ENCODE data around the gene ATG4B. TPM values are rescaled to one million over a fixed set of nuclear protein-coding genes. Genes with fewer than 3 reads are reported as not detected.

ATG4B gene
- total RNA-seq, 2 donors from 2014 or later, result 72.4 to 119 TPM

GRCh38 chr2:241645915-241646645 is 8.6 kb downstream of the ATG4B start:
- no peak for TF ChIP-seq CTCF (IDR thresholded peaks at IDR 0.05)
- Histone ChIP-seq H3K27me3 (no peaks in the 10 kb centered on the region), H3K4me1 (no peaks in the 10 kb centered on the region), H3K9me3 (no peaks in the 10 kb centered on the region), H3K9ac (ENCODE audit: low read depth in 2 of 2, low read length in 2 of 2) (no peak overlapping the region), H3K4me3 (no peak overlapping the region), H3K36me3 (no peaks in the 10 kb centered on the region), H3K27ac (no peak overlapping the region)
- no peak for DNase-seq
- intact Hi-C loops (cut with DNase I), result no loop called here

- no peak for TF ChIP-seq CTCF (IDR thresholded peaks at IDR 0.05)
- Histone ChIP-seq H3K4me3 (no peak overlapping the region), H3K27me3 (no peaks in the 10 kb centered on the region), H3K27ac (no peak overlapping the region), H3K36me3 (peaks cover 17% of the 10 kb centered on the region), H3K9ac (ENCODE audit: low read depth in 2 of 2, low read length in 2 of 2) (no peak overlapping the region), H3K4me1 (no peaks in the 10 kb centered on the region), H3K9me3 (no peaks in the 10 kb centered on the region)
- no peak for DNase-seq
- intact Hi-C loops (cut with DNase I), result no loop called here
These were observed 11.0 kb downstream of the ATG4B start for GRCh38 chr2:241648453-241648852.

GRCh38 chr2:241649404-241649803 is 11.9 kb downstream of the ATG4B start:
- Histone ChIP-seq H3K4me3 (no peak overlapping the region), H3K27ac (no peak overlapping the region), H3K36me3 (peaks cover 19% of the 10 kb centered on the region), H3K4me1 (no peaks in the 10 kb centered on the region), H3K9me3 (no peaks in the 10 kb centered on the region), H3K9ac (ENCODE audit: low read depth in 2 of 2, low read length in 2 of 2) (no peak overlapping the region), H3K27me3 (no peaks in the 10 kb centered on the region)
- intact Hi-C loops (cut with DNase I), result no loop called here
- DNase-seq, result no peak
- TF ChIP-seq CTCF (IDR thresholded peaks at IDR 0.05), result no peak

- intact Hi-C loops (cut with DNase I), result no loop called here
- Histone ChIP-seq H3K4me3 (no peak overlapping the region), H3K27me3 (no peaks in the 10 kb centered on the region), H3K9me3 (no peaks in the 10 kb centered on the region), H3K4me1 (no peaks in the 10 kb centered on the region), H3K9ac (ENCODE audit: low read depth in 2 of 2, low read length in 2 of 2) (no peak overlapping the region), H3K36me3 (peaks cover 23% of the 10 kb centered on the region), H3K27ac (no peak overlapping the region)
- DNase-seq, result no peak
- no peak for TF ChIP-seq CTCF (IDR thresholded peaks at IDR 0.05)
These were observed 12.4 kb downstream of the ATG4B start for GRCh38 chr2:241649927-241650326.

- Histone ChIP-seq H3K27ac (no peak overlapping the region), H3K36me3 (peaks cover 23% of the 10 kb centered on the region), H3K4me3 (no peak overlapping the region), H3K4me1 (no peaks in the 10 kb centered on the region), H3K9me3 (no peaks in the 10 kb centered on the region), H3K9ac (ENCODE audit: low read depth in 2 of 2, low read length in 2 of 2) (no peak overlapping the region), H3K27me3 (no peaks in the 10 kb centered on the region)
- intact Hi-C loops (cut with DNase I), result no loop called here
- DNase-seq, result no peak
- no peak for TF ChIP-seq CTCF (IDR thresholded peaks at IDR 0.05)
These were observed 14.6 kb downstream of the ATG4B start for GRCh38 chr2:241652142-241652541.

All from colonic mucosa (tissue), 4 donors.